NOMO-1 treated with dmso at 0.1 percent for 144 hours (cell line): ENCODE data around the gene FGR.

ENCODE experiments used
- DNase-seq: peaks from one replicate; lab custom pipeline; 2025; ENCODE audit not compliant: unreplicated experiment; lab: John Stamatoyannopoulos, UW

Gene FGR

GRCh38 chr1:27601771-27602461, 33.1 kb downstream of the FGR start:
- DNase-seq, result no peak

GRCh38 chr1:27601321-27601770, 33.6 kb downstream of the FGR start:
- no peak for DNase-seq

DNA sequence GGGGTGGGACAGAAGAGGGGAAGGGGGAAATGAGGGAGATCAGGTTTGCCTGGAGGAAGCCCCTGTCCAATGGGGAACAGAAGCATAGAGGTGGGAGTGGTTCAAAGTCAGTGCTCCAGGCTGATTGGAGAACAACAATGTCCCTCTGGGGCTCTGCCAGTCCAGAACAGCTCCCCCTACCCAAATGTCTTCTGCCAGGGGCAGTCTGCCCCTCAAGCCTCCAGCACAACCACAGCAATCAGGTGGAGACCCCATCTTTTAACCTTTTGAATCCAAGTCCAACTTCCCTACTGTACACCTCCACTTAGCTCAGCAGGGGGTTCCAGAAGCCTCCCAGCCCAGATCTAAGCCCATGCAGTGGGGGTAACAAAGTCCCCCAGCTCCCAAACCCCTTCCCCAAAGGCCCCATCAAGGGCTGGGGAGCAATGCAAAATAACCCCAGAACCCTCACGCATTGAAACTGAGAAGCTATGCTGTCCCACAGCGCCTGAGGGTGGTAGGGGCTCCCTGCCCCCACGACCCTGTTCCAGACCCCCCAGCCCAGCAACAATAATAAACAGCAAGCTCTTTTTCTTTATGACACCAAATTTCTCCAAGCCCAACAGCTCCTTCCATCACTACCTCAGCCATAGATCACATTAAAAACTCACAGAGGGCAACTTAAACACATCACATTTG, 34.3 kb downstream of the FGR start:
- DNase-seq, result no peak

DNA sequence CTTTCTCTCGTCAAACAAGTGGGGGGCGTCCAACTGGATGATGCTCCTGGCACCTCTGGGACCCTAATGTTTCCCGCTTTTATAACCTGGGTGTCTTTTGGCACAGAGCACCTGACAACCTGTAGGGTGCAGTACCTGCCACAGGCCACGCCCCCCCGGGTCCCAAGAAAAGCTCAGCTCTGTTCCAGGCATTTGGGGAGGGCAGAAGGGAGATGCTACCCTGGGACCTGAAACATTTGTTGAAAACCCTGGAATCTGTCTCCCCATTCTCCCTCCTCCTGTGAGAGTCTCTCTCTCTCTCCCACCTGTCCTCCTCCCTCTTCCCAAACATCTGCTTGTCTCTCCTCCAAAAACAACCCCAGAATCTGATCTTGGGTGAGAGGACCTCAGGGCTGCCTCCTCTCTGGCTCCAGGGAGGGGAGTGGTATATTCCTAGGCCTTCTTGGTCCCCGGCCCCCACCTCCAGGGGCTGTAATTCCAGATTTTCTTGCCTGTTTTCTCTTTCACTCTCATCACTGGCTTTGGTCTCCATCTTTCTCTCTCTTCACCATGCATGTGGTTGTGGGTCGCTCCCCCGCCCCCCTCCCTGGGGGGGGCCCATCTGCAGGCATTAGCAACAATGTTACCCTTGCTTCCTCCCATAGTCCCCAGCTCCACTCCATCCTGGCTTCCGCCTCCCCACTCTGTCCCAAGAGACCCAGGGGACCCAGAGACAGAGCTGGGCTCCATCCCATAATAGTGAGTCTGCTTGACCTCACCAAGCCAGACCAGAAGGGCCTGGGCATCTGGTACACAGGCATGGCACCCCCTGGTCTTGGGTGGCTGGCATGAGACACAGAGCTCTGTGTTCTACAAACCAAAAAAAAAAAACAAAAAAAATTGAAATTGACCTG, 35.1 kb downstream of the FGR start:
- no peak for DNase-seq

- no peak for DNase-seq
These were observed 36.0 kb downstream of the FGR start for GRCh38 chr1:27598902-27599528.

GRCh38 chr1:27598295-27598687, 36.7 kb downstream of the FGR start:
- DNase-seq, result no peak

GRCh38 chr1:27597516-27598294, 37.3 kb downstream of the FGR start:
- no peak for DNase-seq

- DNase-seq, result no peak
These were observed 38.0 kb downstream of the FGR start for GRCh38 chr1:27596986-27597385.

DNA sequence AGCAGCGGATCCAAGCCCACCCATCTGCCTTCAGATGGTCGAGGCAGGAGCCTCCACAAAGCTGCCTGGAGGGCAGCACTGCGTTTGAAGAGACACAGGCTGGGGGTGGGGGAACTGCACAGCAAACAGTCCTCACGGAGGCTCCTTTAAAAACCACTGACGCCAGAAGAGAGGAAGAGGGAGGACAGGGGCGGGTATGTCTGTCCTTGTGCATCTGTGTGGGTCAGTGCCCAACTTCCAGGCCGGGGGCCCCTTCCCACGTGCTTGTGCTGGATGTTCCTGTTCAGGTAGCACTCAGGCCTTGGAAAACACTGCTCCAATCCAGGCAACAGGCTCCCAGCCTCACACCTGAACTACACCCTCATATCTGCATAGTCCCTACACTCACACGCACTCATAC, 38.7 kb downstream of the FGR start:
- DNase-seq, result no peak

GRCh38 chr1:27595597-27595996, 39.4 kb downstream of the FGR start:
- no peak for DNase-seq

GRCh38 chr1:27594564-27595510, 40.1 kb downstream of the FGR start:
- DNase-seq, result no peak

DNA sequence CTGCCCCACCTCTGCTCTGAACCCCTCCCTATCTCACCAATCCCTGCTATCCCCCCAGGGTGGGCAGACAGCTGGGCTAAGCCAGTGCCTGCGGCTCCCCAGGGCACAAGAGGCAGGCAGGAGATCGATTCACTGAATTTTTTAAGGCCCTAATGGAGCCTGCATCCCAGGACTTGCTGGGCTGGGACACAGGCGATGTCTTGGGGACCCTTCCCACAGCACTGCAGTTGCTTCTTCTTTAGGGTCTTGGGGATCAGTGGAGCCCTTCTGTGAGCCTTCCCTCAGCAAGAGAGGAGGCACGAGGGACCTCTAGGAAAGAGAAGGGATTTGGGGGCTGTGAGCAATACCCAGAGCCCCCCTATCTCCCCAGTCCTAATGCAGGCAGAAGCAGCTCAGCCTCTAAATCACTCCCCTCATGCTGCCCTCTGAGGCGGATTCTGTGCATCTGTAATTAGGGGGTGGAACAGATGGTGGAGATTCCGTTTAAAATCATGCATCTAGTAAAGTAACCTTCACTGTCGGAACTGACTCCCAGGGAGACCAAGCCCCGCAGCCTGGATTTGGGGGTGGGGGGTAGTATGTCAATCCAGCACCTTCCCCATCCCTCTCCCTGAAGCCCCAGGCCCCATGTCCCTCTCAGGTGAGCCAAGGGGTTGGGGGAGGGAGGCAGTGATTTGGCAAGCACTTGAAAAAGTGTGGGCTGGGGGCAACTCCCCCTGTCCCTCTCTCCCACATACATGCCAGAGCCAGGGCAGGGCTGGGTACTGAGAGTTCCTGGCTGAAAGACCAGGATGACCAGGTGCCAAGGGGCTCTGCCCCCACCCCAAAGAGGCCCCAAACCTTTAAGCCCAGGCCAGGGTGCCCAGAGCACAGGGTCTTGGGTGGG, 41.1 kb downstream of the FGR start:
- DNase-seq, result no peak

- no peak for DNase-seq
These were observed 41.9 kb downstream of the FGR start for GRCh38 chr1:27592931-27593677.

DNA sequence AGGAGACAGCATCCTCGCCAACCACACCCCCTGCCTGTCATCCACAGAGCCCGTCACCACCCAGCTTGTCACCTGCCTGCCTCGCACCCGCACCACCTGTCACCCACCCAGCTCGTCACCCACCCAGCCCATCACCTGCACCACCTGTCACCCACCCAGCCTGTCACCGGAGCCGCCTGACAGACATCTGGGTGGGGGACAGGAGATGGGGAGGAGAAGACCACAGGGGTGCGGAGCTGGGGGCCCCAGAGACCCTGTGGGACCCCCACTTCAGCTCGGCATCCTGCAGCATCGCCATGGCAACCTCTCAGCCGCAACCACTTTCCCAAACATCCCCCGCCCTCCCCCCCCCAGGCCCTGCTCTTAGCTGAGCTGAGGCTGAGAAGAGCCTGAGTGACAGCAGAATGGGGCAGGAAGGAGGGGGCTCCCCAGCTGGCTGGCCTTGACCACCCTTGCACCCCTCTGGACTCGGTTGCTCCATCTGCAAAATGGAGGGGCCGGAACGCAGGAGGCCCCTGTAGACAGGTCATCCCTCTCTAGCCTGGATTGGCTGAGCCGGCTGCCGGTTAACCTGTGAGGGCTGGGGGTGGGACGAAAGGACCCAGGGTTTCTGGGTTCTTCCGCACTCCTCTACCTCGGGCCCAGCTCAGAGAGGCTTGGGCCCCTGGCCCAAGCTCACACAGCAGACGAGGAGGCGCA, 42.6 kb downstream of the FGR start:
- no peak for DNase-seq

GRCh38 chr1:27591622-27592021, 43.4 kb downstream of the FGR start:
- no peak for DNase-seq

- no peak for DNase-seq
These were observed 44.0 kb downstream of the FGR start for GRCh38 chr1:27590917-27591508.
